ENCODE results near the gene TRPM7.
A peak's percentile ranks its signal among the peaks of the same experiment; 100 is the strongest.

Gene TRPM7

DNA sequence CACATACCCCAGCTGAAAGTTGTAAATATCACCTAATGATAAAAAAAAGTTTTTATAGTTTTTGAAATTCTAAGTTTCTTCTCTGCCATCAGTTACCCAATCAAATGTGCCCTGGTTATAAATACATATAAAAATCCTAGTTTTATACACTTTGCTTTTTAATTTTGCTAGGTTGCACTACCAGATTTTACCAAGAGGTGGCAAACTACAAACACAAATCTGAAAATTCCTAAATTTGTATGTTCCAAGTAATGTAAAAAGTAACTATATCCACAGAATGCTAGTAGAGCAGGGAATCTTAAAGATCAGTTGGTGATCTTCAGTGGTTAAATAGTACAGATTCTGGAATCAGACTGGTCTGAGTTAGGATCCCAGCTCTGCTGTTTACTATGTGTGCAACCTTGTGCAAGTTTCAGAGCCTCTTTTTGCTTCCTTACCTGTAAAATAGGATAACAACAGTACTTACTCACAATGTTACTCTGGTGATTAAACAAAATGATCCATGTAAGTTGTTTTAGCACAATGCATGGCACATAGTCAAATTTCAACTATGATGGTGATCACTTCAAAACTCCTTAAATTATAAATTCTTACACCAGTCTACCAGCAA, 11.0 kb downstream of the TRPM7 start:
- TF ChIP-seq, protein P1, sequence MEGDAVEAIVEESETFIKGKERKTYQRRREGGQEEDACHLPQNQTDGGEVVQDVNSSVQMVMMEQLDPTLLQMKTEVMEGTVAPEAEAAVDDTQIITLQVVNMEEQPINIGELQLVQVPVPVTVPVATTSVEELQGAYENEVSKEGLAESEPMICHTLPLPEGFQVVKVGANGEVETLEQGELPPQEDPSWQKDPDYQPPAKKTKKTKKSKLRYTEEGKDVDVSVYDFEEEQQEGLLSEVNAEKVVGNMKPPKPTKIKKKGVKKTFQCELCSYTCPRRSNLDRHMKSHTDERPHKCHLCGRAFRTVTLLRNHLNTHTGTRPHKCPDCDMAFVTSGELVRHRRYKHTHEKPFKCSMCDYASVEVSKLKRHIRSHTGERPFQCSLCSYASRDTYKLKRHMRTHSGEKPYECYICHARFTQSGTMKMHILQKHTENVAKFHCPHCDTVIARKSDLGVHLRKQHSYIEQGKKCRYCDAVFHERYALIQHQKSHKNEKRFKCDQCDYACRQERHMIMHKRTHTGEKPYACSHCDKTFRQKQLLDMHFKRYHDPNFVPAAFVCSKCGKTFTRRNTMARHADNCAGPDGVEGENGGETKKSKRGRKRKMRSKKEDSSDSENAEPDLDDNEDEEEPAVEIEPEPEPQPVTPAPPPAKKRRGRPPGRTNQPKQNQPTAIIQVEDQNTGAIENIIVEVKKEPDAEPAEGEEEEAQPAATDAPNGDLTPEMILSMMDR (IDR thresholded peaks at IDR 0.05; ENCODE audit: borderline replicate concordance, extremely low read depth, low read length, poor library complexity, severe bottlenecking), result peak; percentile 74
- TF ChIP-seq EZH2 (IDR thresholded peaks at IDR 0.05; ENCODE audit: borderline replicate concordance, low read depth, low read length, severe bottlenecking), result no peak

DNA sequence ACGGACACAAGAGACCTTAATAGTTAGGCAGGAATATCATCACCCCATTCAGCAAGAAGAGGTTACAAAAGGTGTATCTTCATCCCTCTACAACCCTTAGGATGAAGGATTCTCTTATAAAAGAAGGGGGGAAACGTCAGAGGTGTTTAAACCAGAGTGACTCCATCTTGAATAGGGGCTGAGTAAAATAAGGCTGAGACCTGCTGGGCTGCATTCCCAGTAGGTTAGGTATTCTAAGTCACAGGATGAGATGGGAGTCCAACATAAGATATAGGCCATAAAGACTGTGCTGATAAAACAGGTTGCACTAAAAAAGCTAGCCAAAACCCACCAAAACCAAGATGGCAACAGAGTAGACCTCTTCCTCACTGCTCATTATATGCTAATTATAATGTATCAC, 16.5 kb downstream of the TRPM7 start:
- no peak for DNase-seq
- H3K4me3 ChIP-seq (ENCODE audit: low read depth in 1 of 2, low read length in 2 of 2), result no peak overlapping the region
- peaks cover 37% of the 10 kb centered on the region for H3K36me3 ChIP-seq (ENCODE audit: insufficient read depth, low read length)
- no peak overlapping the region for H3K9ac ChIP-seq (ENCODE audit: low read depth, low read length)
- no peaks in the 10 kb centered on the region for H3K27me3 ChIP-seq (ENCODE audit: insufficient read depth, low read length, poor library complexity)
- TF ChIP-seq EZH2 (IDR thresholded peaks at IDR 0.05; ENCODE audit: borderline replicate concordance, low read depth, low read length, severe bottlenecking), result no peak
- TF ChIP-seq, protein P1 (IDR thresholded peaks at IDR 0.05; ENCODE audit: borderline replicate concordance, extremely low read depth, low read length, poor library complexity, severe bottlenecking), result no peak
- no peaks in the 10 kb centered on the region for H3K9me3 ChIP-seq (ENCODE audit: insufficient read depth, low read length, severe bottlenecking)
- no peak overlapping the region for H3K27ac ChIP-seq (ENCODE audit: low read length)
- peaks cover 24% of the 10 kb centered on the region; the same call in 1 of the 2 replicates for H4K20me1 ChIP-seq (ENCODE audit: insufficient read depth, low read length)
- H3K4me1 ChIP-seq (ENCODE audit: insufficient read depth, low read length), result no peaks in the 10 kb centered on the region
- no peak overlapping the region for H3K4me2 ChIP-seq (ENCODE audit: insufficient read depth, low read length)
- no peak overlapping the region for H2AFZ ChIP-seq (ENCODE audit: low read depth, low read length)
- no peak for ATAC-seq (ENCODE audit: insufficient read depth, low read depth)
- peaks cover 98% of the 10 kb centered on the region for H3K79me2 ChIP-seq (ENCODE audit: insufficient read depth, low read length)

More for the DNA sequence above, 11.0 kb downstream of the TRPM7 start:
- Histone ChIP-seq H3K27me3 (ENCODE audit: insufficient read depth, low read length, poor library complexity) (no peaks in the 10 kb centered on the region), H3K9ac (ENCODE audit: low read depth, low read length) (no peak overlapping the region), H3K4me3 (ENCODE audit: low read depth in 1 of 2, low read length in 2 of 2) (no peak overlapping the region), H3K9me3 (ENCODE audit: insufficient read depth, low read length, severe bottlenecking) (no peaks in the 10 kb centered on the region), H2AFZ (ENCODE audit: low read depth, low read length) (no peak overlapping the region), H4K20me1 (ENCODE audit: insufficient read depth, low read length) (peaks cover 35% of the 10 kb centered on the region), H3K27ac (ENCODE audit: low read length) (no peak overlapping the region), H3K79me2 (ENCODE audit: insufficient read depth, low read length) (peaks cover 99% of the 10 kb centered on the region), H3K4me1 (ENCODE audit: insufficient read depth, low read length) (no peaks in the 10 kb centered on the region), H3K4me2 (ENCODE audit: insufficient read depth, low read length) (no peak overlapping the region), H3K36me3 (ENCODE audit: insufficient read depth, low read length) (peaks cover 33% of the 10 kb centered on the region; the same call in 1 of the 2 replicates)
- DNase-seq (no peak), ATAC-seq (ENCODE audit: insufficient read depth, low read depth) (no peak)

DNA sequence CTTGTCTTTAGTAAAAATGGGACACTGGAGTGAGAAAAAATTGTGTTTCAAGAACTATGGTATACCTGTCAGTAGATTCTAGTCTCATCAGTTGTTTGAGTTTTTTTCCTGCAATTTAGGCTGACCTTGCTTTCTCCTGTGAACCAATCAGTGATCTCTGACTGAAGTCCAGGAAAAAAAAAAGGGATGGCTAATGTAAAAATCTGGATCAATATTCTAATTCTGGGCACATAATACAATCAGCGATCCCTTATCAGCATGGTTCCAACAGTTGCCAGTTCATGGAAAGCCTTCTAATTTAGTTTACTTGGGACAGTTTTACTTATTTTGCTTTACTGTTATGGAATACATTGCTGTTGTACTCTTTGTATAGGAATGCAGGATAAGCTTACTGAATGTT, 17.0 kb downstream of the TRPM7 start:
- Histone ChIP-seq H3K4me3 (ENCODE audit: low read depth in 1 of 2, low read length in 2 of 2) (no peak overlapping the region), H3K79me2 (ENCODE audit: insufficient read depth, low read length) (peaks cover 98% of the 10 kb centered on the region), H3K9ac (ENCODE audit: low read depth, low read length) (no peak overlapping the region), H3K36me3 (ENCODE audit: insufficient read depth, low read length) (peaks cover 34% of the 10 kb centered on the region), H4K20me1 (ENCODE audit: insufficient read depth, low read length) (peaks cover 20% of the 10 kb centered on the region; the same call in 1 of the 2 replicates), H3K27me3 (ENCODE audit: insufficient read depth, low read length, poor library complexity) (no peaks in the 10 kb centered on the region), H2AFZ (ENCODE audit: low read depth, low read length) (no peak overlapping the region), H3K4me2 (ENCODE audit: insufficient read depth, low read length) (no peak overlapping the region), H3K9me3 (ENCODE audit: insufficient read depth, low read length, severe bottlenecking) (no peaks in the 10 kb centered on the region), H3K27ac (ENCODE audit: low read length) (no peak overlapping the region), H3K4me1 (ENCODE audit: insufficient read depth, low read length) (no peaks in the 10 kb centered on the region)
- DNase-seq (no peak), ATAC-seq (ENCODE audit: insufficient read depth, low read depth) (no peak)
- TF ChIP-seq, protein P1 (IDR thresholded peaks at IDR 0.05; ENCODE audit: borderline replicate concordance, extremely low read depth, low read length, poor library complexity, severe bottlenecking), result no peak
- TF ChIP-seq EZH2 (IDR thresholded peaks at IDR 0.05; ENCODE audit: borderline replicate concordance, low read depth, low read length, severe bottlenecking), result no peak
